IMR-90 (cell line): ENCODE results near the gene PRADC1. TPM values are rescaled to one million over a fixed set of nuclear protein-coding genes. Genes with fewer than 3 reads are reported as not detected.
A peak's percentile ranks its signal among the peaks of the same experiment; 100 is the strongest.

Experiments
- ATAC-seq: fragments of 200-7000 bp; cut with Tn5 transposase; 2 replicates; pipeline ENCODE4 v1.9.1; 2020; ENCODE audit warnings: low read depth, mild to moderate bottlenecking, moderate library complexity
- BruUV-seq: library from RNA; stranded (reverse); fragments of 400-500 nt; replicated peaks from 2 replicates; lab custom pipeline; 2021; lab: Mats Ljungman, UMichigan
- CTCF ChIA-PET: fragments of 300-600 bp; formaldehyde crosslinking; extraction: SDS; loops from one replicate; lab custom pipeline; 2021; ENCODE audit warnings: antibody characterized with exemption; lab: Yijun Ruan, JAX
- POLR2A ChIA-PET: fragments of 300-600 bp; sonication (Branson Sonifier 250); formaldehyde crosslinking; loops from one replicate; lab custom pipeline; 2022; ENCODE audit warnings: antibody characterized with exemption; ENCODE audit not compliant: unreplicated experiment; lab: Charles Lee
- DNase-seq: peaks from one replicate; pipeline ENCODE4 v3.0.0; 2013
- H2AFZ ChIP-seq: replicated peaks from 2 replicates; pipeline ENCODE3; 2013; ENCODE audit warnings: low read length, mild to moderate bottlenecking; ENCODE audit not compliant: poor library complexity
- H2AK5ac ChIP-seq: 2 replicates; pipeline ENCODE4 v1.6.1; 2013; ENCODE audit warnings: low read depth, low read length, inconsistent platforms
- H2AK9ac ChIP-seq: replicated peaks from 2 replicates; pipeline ENCODE3; 2013; ENCODE audit warnings: mild to moderate bottlenecking, low read depth, low read length, moderate library complexity; ENCODE audit not compliant: poor library complexity
- H2BK120ac ChIP-seq: 2 replicates; pipeline ENCODE4 v1.6.1; 2013; ENCODE audit warnings: low read depth, low read length, inconsistent platforms
- H2BK15ac ChIP-seq: 3 replicates; pipeline ENCODE4 v1.6.1; 2013; ENCODE audit warnings: low read depth, low read length, inconsistent platforms
- H2BK20ac ChIP-seq: 2 replicates; pipeline ENCODE4 v1.6.1; 2013; ENCODE audit warnings: low read depth, mild to moderate bottlenecking, inconsistent platforms, low read length, moderate library complexity
- H2BK5ac ChIP-seq: 2 replicates; pipeline ENCODE4 v1.6.1; 2013; ENCODE audit warnings: mild to moderate bottlenecking, low read depth, low read length, inconsistent platforms; ENCODE audit not compliant: poor library complexity, severe bottlenecking
- H3K14ac ChIP-seq: replicated peaks from 2 replicates; pipeline ENCODE4 v1.6.1; 2013; ENCODE audit warnings: low read depth, low read length, inconsistent platforms
- H3K18ac ChIP-seq: 2 replicates; pipeline ENCODE4 v1.6.1; 2013; ENCODE audit warnings: low read depth, low read length, control low read depth
- H3K23ac ChIP-seq: 2 replicates; pipeline ENCODE4 v1.6.1; 2013; ENCODE audit warnings: low read depth, low read length, inconsistent platforms
- H3K27ac ChIP-seq: 2 replicates; pipeline ENCODE4 v1.5.1; 2013; ENCODE audit warnings: mild to moderate bottlenecking, control low read depth, low read length; ENCODE audit not compliant: insufficient read depth
- H3K27me3 ChIP-seq: 2 replicates; pipeline ENCODE4 v1.6.1; 2013; ENCODE audit warnings: low read length; ENCODE audit not compliant: control insufficient read depth, insufficient read depth
- H3K36me3 ChIP-seq: 2 replicates; pipeline ENCODE4 v1.6.1; 2013; ENCODE audit warnings: low read length, mixed read lengths; ENCODE audit not compliant: control insufficient read depth, insufficient read depth
- H3K4ac ChIP-seq: 2 replicates; pipeline ENCODE4 v1.6.1; 2013; ENCODE audit warnings: low read depth, low read length, inconsistent platforms
- H3K4me1 ChIP-seq: 2 replicates; pipeline ENCODE4 v1.6.1; 2013; ENCODE audit warnings: low read length, mixed read lengths; ENCODE audit not compliant: control insufficient read depth, insufficient read depth
- H3K4me2 ChIP-seq: 2 replicates; pipeline ENCODE4 v1.6.1; 2013; ENCODE audit warnings: low read depth, mild to moderate bottlenecking, control low read depth, low read length, moderate library complexity
- H3K4me3 ChIP-seq: 2 replicates; pipeline ENCODE4 v1.5.1; 2013; ENCODE audit warnings: low read depth, mild to moderate bottlenecking, control low read depth, low read length, moderate library complexity; ENCODE audit not compliant: insufficient read depth
- H3K56ac ChIP-seq: 2 replicates; pipeline ENCODE4 v1.6.1; 2013; ENCODE audit warnings: low read length, inconsistent platforms; ENCODE audit not compliant: insufficient read depth; ENCODE audit errors: extremely low read depth
- H3K79me1 ChIP-seq, 2 experiments: 2 replicates each; pipeline ENCODE4 v1.6.1; 2013; ENCODE audit warnings: low read length in 2 of 2, inconsistent platforms in 1 of 2, low read depth in 1 of 2
- H3K9ac ChIP-seq: 2 replicates; pipeline ENCODE4 v1.6.1; 2013; ENCODE audit warnings: low read depth, low read length, control low read depth
- H3K9me1 ChIP-seq: 2 replicates; pipeline ENCODE4 v1.6.1; 2013; ENCODE audit warnings: low read length, inconsistent platforms; ENCODE audit not compliant: insufficient read depth
- H3K9me3 ChIP-seq: 2 replicates; pipeline ENCODE4 v1.6.1; 2013; ENCODE audit warnings: low read length; ENCODE audit not compliant: control insufficient read depth, insufficient read depth
- H4K20me1 ChIP-seq: 2 replicates; pipeline ENCODE4 v1.6.1; 2013; ENCODE audit warnings: low read length, inconsistent platforms; ENCODE audit not compliant: insufficient read depth
- H4K5ac ChIP-seq: 2 replicates; pipeline ENCODE4 v1.6.1; 2013; ENCODE audit warnings: mild to moderate bottlenecking, low read depth, low read length, control low read depth
- H4K8ac ChIP-seq, 2 experiments: 2 replicates each; pipeline ENCODE4 v1.6.1; 2013; ENCODE audit warnings: low read depth in 2 of 2, low read length in 2 of 2, control low read depth in 1 of 2, inconsistent platforms in 1 of 2
- H4K91ac ChIP-seq: 2 replicates; pipeline ENCODE4 v1.6.1; 2013; ENCODE audit warnings: low read depth, low read length, inconsistent platforms; ENCODE audit not compliant: insufficient read depth
- BHLHE40 ChIP-seq: fragments of 150-350 bp; IDR thresholded peaks from 2 replicates; pipeline ENCODE4 v1.6.1; 2016; ENCODE audit warnings: mild to moderate bottlenecking, low read depth, low read length
- CHD1 ChIP-seq: IDR thresholded peaks from 2 replicates; pipeline ENCODE4 v1.6.1; 2012; ENCODE audit warnings: low read depth, low read length, improper control_type of control experiment
- FOS ChIP-seq: fragments of 150-350 bp; IDR thresholded peaks from 2 replicates; pipeline ENCODE4 v1.6.1; 2016; ENCODE audit warnings: low read depth, low read length
- MAZ ChIP-seq: IDR thresholded peaks from 2 replicates; pipeline ENCODE4 v1.6.1; 2012; ENCODE audit warnings: low read depth, mild to moderate bottlenecking, low read length, improper control_type of control experiment, moderate library complexity, borderline replicate concordance
- MXI1 ChIP-seq: IDR thresholded peaks from 2 replicates; pipeline ENCODE4 v1.6.1; 2012; ENCODE audit warnings: low read depth, mild to moderate bottlenecking, low read length, moderate library complexity, borderline replicate concordance
- POLR2A ChIP-seq: IDR thresholded peaks from 2 replicates; pipeline ENCODE4 v1.6.1; 2012; ENCODE audit warnings: mild to moderate bottlenecking, low read depth, low read length
- WGBS, 2 experiments: methylation state at CpG; one replicate each; pipeline versions ENCODE4 v1.1.5 to v1.1.7; 2013; ENCODE audit warnings: missing lambda C conversion rate in 2 of 2; ENCODE audit not compliant: insufficient read length in 1 of 2; ENCODE audit errors: extremely low coverage in 2 of 2; 5-methylcytosine and 5-hydroxymethylcytosine counted together
- dilution Hi-C: fragments of 300-500 bp; cut with HindIII; formaldehyde crosslinking; loops from one replicate; pipeline ENCODE4 v1.14.3; 2018; ENCODE audit warnings: low sequenced_read_pairs; ENCODE audit not compliant: unreplicated experiment
- in situ Hi-C: fragments of 300-500 bp; cut with MboI; formaldehyde crosslinking; loops from 3 replicates; pipeline ENCODE4 v1.14.3; 2019; ENCODE audit warnings: low sequenced_read_pairs, inconsistent platforms, mixed read lengths
- intact Hi-C: fragments of 100-400 bp; cut with micrococcal nuclease; formaldehyde crosslinking; loops from 2 replicates; pipeline ENCODE4 v1.10.0; 2022
- polyA plus RNA-seq, 3 experiments: library from polyadenylated mRNA; depleted of rRNA; stranded (reverse); fragments of >200 nt; gene quantifications; 2 replicates each; pipeline ENCODE4 v1.2.3, GENCODE V29; 2012; ENCODE audit warnings: low replicate concordance in 1 of 3
- total RNA-seq: library from RNA; depleted of rRNA; stranded (reverse); fragments of >200 nt; gene quantifications from 2 replicates; pipeline ENCODE4 v1.2.3, GENCODE V29; 2012

Gene PRADC1
- total and polyA plus RNA-seq, 2 of the 4 experiments (the other 2 are of a cell fraction): 13.1 to 18.4 TPM

GRCh38 chr2:73214120-73215035 is 18.7 kb downstream of the PRADC1 start, which contains the start of gene SMYD5:
SMYD5 (plus strand) TSS chr2:73214245; CDS start chr2:73214267, 22 bp downstream.
- CTCF ChIA-PET: interaction anchor here (1.1 kb wide), 1 partner anchor 26 kb away, joined by 5 read pairs; no protein-coding TSS in a partner anchor
- in situ Hi-C loops: no loop called here
- dilution Hi-C loops: no loop called here
- Histone ChIP-seq H3K56ac (peak within 1 kb of the TSS; percentile 44; the same call in 1 of the 2 replicates), H3K9me1 (peaks cover 15% of the 10 kb centered on the region), H3K9me3 (no peaks in the 10 kb centered on the region), H2AK5ac (peak within 1 kb of the TSS; percentile 29; the same call in 1 of the 2 replicates), H4K20me1 (no peaks in the 10 kb centered on the region; the same call in 1 of the 2 replicates), H2AFZ (peak within 1 kb of the TSS; percentile 94), H2BK5ac (peak within 1 kb of the TSS; percentile 60), H4K91ac (peak within 1 kb of the TSS; percentile 57), H3K4ac (peak within 1 kb of the TSS; percentile 84), H3K79me1 (peaks cover 24 to 44% of the 10 kb centered on the region in 2 experiments; a peak in 3 of 4 replicates), H3K18ac (peak within 1 kb of the TSS; percentile 79), H3K4me2 (peak within 1 kb of the TSS; percentile 94), H2BK20ac (no peak within 1 kb of the TSS), H4K5ac (peak within 1 kb of the TSS; percentile 94), H3K36me3 (no peaks in the 10 kb centered on the region), H3K4me1 (peaks cover 8% of the 10 kb centered on the region), H3K27me3 (peaks cover 2% of the 10 kb centered on the region; the same call in 1 of the 2 replicates), H3K27ac (peak within 1 kb of the TSS; percentile 70), H2BK15ac (peak within 1 kb of the TSS; percentile 4; the same call in 1 of the 3 replicates), H3K23ac (peak within 1 kb of the TSS; percentile 95), H3K14ac (peak within 1 kb of the TSS; percentile 90), H2BK120ac (peak within 1 kb of the TSS; percentile 63), H3K4me3 (peak within 1 kb of the TSS; percentile 78), H4K8ac (peak within 1 kb of the TSS; percentile 35 to 96), H3K9ac (peak within 1 kb of the TSS; percentile 85), H2AK9ac (peak within 1 kb of the TSS; percentile 75)
- peak; percentile 72 for DNase-seq
- peak; percentile 88 for ATAC-seq
- intact Hi-C loops: loop anchor here (1.0 kb wide), 1 partner anchor 37 kb away; no protein-coding TSS in a partner anchor
- TF ChIP-seq POLR2A: peak; percentile 88
- TF ChIP-seq FOS: no peak
- TF ChIP-seq BHLHE40: peak; percentile 76; the same call in 1 of the 2 replicates
- TF ChIP-seq CHD1: 0 out of 2 replicates have a peak, but pooled peaks have one; percentile 34
- TF ChIP-seq MAZ: peak; percentile 72; the same call in 1 of the 2 replicates
- TF ChIP-seq MXI1: peak; percentile 98
- BruUV-seq: no TSS peak
- POLR2A ChIA-PET: no interaction called here
- WGBS, 2 experiments: 0% methylated on average over 24 of the region's 64 CpGs; no CpG with 5 or more reads in 1 of the 2 experiments
